GM23338 (cell line): ENCODE results near the gene RIN3.

Experiments
- CREB1 ChIP-seq: fragments of 250-450 bp; sonication (Bioruptor Pico); IDR thresholded peaks from 2 replicates; pipeline ENCODE4 v1.5.0; 2020; ENCODE audit warnings: low read depth, mild to moderate bottlenecking, moderate library complexity
- EZH2 ChIP-seq: fragments of 200-600 bp; sonication (generic); IDR thresholded peaks from one replicate; pipeline ENCODE4 v1.8.0; 2017; ENCODE audit warnings: antibody characterized with exemption, mild to moderate bottlenecking, low read depth; ENCODE audit not compliant: unreplicated experiment
- EZH2phosphoT487 ChIP-seq: fragments of 200-600 bp; sonication (generic); IDR thresholded peaks from one replicate; pipeline ENCODE4 v1.8.1; 2018; ENCODE audit warnings: antibody characterized with exemption; ENCODE audit not compliant: unreplicated experiment
- JUNB ChIP-seq: IDR thresholded peaks from one replicate; pipeline ENCODE4 v1.6.1; 2016; ENCODE audit warnings: antibody characterized with exemption; ENCODE audit not compliant: unreplicated experiment
- NANOG ChIP-seq: IDR thresholded peaks from 2 replicates; pipeline ENCODE4 v1.6.1; 2016; ENCODE audit warnings: antibody characterized with exemption, borderline replicate concordance
- POLR2AphosphoS5 ChIP-seq: IDR thresholded peaks from 2 replicates; pipeline ENCODE4 v1.6.1; 2016; ENCODE audit warnings: antibody characterized with exemption, low read depth
- STAT1 ChIP-seq: IDR thresholded peaks from one replicate; pipeline ENCODE4 v1.6.1; 2016; ENCODE audit warnings: antibody characterized with exemption; ENCODE audit not compliant: unreplicated experiment
- ZNF114 ChIP-seq: fragments of 250-450 bp; sonication (Bioruptor Pico); IDR thresholded peaks from 2 replicates; pipeline ENCODE4 v1.5.0; 2020; ENCODE audit warnings: mild to moderate bottlenecking, moderate library complexity
- ZNF331 ChIP-seq: fragments of 250-450 bp; sonication (Bioruptor Pico); IDR thresholded peaks from 2 replicates; pipeline ENCODE4 v1.5.0; 2020; ENCODE audit warnings: low read depth, mild to moderate bottlenecking, moderate library complexity
- ZNF462 ChIP-seq: fragments of 250-450 bp; sonication (Bioruptor Pico); IDR thresholded peaks from 2 replicates; pipeline ENCODE4 v1.5.0; 2020; ENCODE audit warnings: mild to moderate bottlenecking, moderate library complexity
- TF ChIP-seq, protein P1 (sequence below), 2 experiments: fragments of 200-600 bp in 1 of 2; sonication (generic) in 1 of 2; conservative IDR thresholded peaks; 2 replicates each; pipeline versions ENCODE4 v1.5.1 to v1.6.1; 2016 to 2017; ENCODE audit warnings: antibody characterized with exemption in 2 of 2, low read depth in 2 of 2, mild to moderate bottlenecking in 2 of 2, moderate library complexity in 1 of 2
- TF ChIP-seq, protein P2 (sequence below): IDR thresholded peaks from one replicate; pipeline ENCODE4 v1.6.1; 2018; ENCODE audit warnings: antibody characterized with exemption; ENCODE audit not compliant: unreplicated experiment

GRCh38 chr14:92585981-92586937 lies 72.7 kb downstream of the RIN3 start:
- TF ChIP-seq, protein P1, sequence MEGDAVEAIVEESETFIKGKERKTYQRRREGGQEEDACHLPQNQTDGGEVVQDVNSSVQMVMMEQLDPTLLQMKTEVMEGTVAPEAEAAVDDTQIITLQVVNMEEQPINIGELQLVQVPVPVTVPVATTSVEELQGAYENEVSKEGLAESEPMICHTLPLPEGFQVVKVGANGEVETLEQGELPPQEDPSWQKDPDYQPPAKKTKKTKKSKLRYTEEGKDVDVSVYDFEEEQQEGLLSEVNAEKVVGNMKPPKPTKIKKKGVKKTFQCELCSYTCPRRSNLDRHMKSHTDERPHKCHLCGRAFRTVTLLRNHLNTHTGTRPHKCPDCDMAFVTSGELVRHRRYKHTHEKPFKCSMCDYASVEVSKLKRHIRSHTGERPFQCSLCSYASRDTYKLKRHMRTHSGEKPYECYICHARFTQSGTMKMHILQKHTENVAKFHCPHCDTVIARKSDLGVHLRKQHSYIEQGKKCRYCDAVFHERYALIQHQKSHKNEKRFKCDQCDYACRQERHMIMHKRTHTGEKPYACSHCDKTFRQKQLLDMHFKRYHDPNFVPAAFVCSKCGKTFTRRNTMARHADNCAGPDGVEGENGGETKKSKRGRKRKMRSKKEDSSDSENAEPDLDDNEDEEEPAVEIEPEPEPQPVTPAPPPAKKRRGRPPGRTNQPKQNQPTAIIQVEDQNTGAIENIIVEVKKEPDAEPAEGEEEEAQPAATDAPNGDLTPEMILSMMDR (conservative IDR thresholded peaks at IDR 0.05; ENCODE audit: low read depth in 2 of 2): no peak
- no peak for TF ChIP-seq CREB1 (CRISPR knock-in tag)
- TF ChIP-seq EZH2phosphoT487: no peak
- no peak for TF ChIP-seq POLR2AphosphoS5
- TF ChIP-seq EZH2: no peak
- TF ChIP-seq, protein P2, sequence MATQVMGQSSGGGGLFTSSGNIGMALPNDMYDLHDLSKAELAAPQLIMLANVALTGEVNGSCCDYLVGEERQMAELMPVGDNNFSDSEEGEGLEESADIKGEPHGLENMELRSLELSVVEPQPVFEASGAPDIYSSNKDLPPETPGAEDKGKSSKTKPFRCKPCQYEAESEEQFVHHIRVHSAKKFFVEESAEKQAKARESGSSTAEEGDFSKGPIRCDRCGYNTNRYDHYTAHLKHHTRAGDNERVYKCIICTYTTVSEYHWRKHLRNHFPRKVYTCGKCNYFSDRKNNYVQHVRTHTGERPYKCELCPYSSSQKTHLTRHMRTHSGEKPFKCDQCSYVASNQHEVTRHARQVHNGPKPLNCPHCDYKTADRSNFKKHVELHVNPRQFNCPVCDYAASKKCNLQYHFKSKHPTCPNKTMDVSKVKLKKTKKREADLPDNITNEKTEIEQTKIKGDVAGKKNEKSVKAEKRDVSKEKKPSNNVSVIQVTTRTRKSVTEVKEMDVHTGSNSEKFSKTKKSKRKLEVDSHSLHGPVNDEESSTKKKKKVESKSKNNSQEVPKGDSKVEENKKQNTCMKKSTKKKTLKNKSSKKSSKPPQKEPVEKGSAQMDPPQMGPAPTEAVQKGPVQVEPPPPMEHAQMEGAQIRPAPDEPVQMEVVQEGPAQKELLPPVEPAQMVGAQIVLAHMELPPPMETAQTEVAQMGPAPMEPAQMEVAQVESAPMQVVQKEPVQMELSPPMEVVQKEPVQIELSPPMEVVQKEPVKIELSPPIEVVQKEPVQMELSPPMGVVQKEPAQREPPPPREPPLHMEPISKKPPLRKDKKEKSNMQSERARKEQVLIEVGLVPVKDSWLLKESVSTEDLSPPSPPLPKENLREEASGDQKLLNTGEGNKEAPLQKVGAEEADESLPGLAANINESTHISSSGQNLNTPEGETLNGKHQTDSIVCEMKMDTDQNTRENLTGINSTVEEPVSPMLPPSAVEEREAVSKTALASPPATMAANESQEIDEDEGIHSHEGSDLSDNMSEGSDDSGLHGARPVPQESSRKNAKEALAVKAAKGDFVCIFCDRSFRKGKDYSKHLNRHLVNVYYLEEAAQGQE: no peak
- no peak for TF ChIP-seq JUNB
- TF ChIP-seq ZNF331 (CRISPR knock-in tag): no peak
- no peak for TF ChIP-seq NANOG
- no peak for TF ChIP-seq STAT1
- TF ChIP-seq ZNF462 (CRISPR knock-in tag): no peak
- no peak for TF ChIP-seq ZNF114 (CRISPR knock-in tag)
